Skin epidermis (tissue), 12 donors: ENCODE data around the gene MSRB2.
"Not testable (repeated sequence)": the region's sequence is repeated elsewhere in the genome, so short reads cannot be mapped to it uniquely, and the experiment has no call there.

Experiments
- H3K27ac ChIP-seq, 21 experiments: fragments of 200-600 bp; sonication (generic) in 11 of 21; one replicate each; pipeline ENCODE4 v1.5.0; 2020; ENCODE audit warnings: mild to moderate bottlenecking in 3 of 21, inconsistent platforms in 2 of 21, moderate library complexity in 2 of 21
- H3K4me3 ChIP-seq, 7 experiments: fragments of 200-600 bp; sonication (generic) in 2 of 7; one replicate each; pipeline ENCODE4 v1.5.0; 2020; ENCODE audit warnings: inconsistent platforms in 2 of 7, mild to moderate bottlenecking in 2 of 7, moderate library complexity in 1 of 7

MSRB2 gene

GRCh38 chr10:23069019-23069815 lies 26.2 kb upstream of the MSRB2 start:
- no peak overlapping the region for H3K4me3 ChIP-seq
- H3K27ac ChIP-seq = no peak overlapping the region

- H3K27ac ChIP-seq, H3K4me3 ChIP-seq: not testable (repeated sequence)
These were observed 25.1 kb upstream of the MSRB2 start for GRCh38 chr10:23070092-23070912.

GRCh38 chr10:23070913-23071218 lies 24.5 kb upstream of the MSRB2 start:
- Histone ChIP-seq H3K27ac (no peak overlapping the region), H3K4me3 (no peak overlapping the region)

- H3K27ac ChIP-seq, H3K4me3 ChIP-seq: not testable (repeated sequence)
These were observed 22.8 kb upstream of the MSRB2 start for GRCh38 chr10:23072593-23072992.

GRCh38 chr10:23073527-23073926 lies 21.9 kb upstream of the MSRB2 start:
- H3K27ac ChIP-seq = no peak overlapping the region
- no peak overlapping the region for H3K4me3 ChIP-seq

- no peak overlapping the region for H3K27ac ChIP-seq
- no peak overlapping the region for H3K4me3 ChIP-seq
These were observed 19.7 kb upstream of the MSRB2 start for GRCh38 chr10:23075672-23076071.

GRCh38 chr10:23078114-23078513 lies 17.3 kb upstream of the MSRB2 start:
- H3K4me3 ChIP-seq = no peak overlapping the region
- no peak overlapping the region for H3K27ac ChIP-seq

GRCh38 chr10:23079700-23080099 lies 15.7 kb upstream of the MSRB2 start:
- no peak overlapping the region for H3K4me3 ChIP-seq
- H3K27ac ChIP-seq = no peak overlapping the region

- no peak overlapping the region for H3K27ac ChIP-seq
These were observed 15.1 kb upstream of the MSRB2 start for GRCh38 chr10:23080262-23080661.

GRCh38 chr10:23081221-23081750 lies 14.1 kb upstream of the MSRB2 start:
- no peak overlapping the region for H3K4me3 ChIP-seq
- peak overlapping the region in 1 of 21 experiments; percentile 19 for H3K27ac ChIP-seq

More at GRCh38 chr10:23080262-23080661, 15.1 kb upstream of the MSRB2 start:
- no peak overlapping the region for H3K4me3 ChIP-seq

- no peak overlapping the region for H3K27ac ChIP-seq
These were observed 13.5 kb upstream of the MSRB2 start for GRCh38 chr10:23081891-23082290.

GRCh38 chr10:23088609-23089008 lies 6.8 kb upstream of the MSRB2 start:
- H3K27ac ChIP-seq = no peak overlapping the region
- H3K4me3 ChIP-seq = no peak overlapping the region

More at GRCh38 chr10:23081891-23082290, 13.5 kb upstream of the MSRB2 start:
- no peak overlapping the region for H3K4me3 ChIP-seq

GRCh38 chr10:23094786-23095403 lies 484 bp upstream of the MSRB2 start:
- Histone ChIP-seq H3K27ac (peak overlapping the region in 13 of 21 experiments; percentile 84 to 97 (median 94)), H3K4me3 (peak overlapping the region in 5 of 7 experiments; percentile 76 to 96 (median 84))

- Histone ChIP-seq H3K27ac (peak overlapping the region; percentile 58 to 97 (median 93)), H3K4me3 (peak overlapping the region; percentile 76 to 96 (median 83))
These were observed 805 bp downstream of the MSRB2 start for GRCh38 chr10:23095966-23096801.

- Histone ChIP-seq H3K4me3 (peak overlapping the region in 4 of 7 experiments; percentile 79 to 96 (median 84)), H3K27ac (peak overlapping the region in 15 of 21 experiments; percentile 84 to 97 (median 94))
These were observed 1.6 kb downstream of the MSRB2 start for GRCh38 chr10:23096802-23097549.

GRCh38 chr10:23099079-23099478 lies 3.7 kb downstream of the MSRB2 start:
- H3K4me3 ChIP-seq = no peak overlapping the region
- H3K27ac ChIP-seq = no peak overlapping the region

- H3K4me3 ChIP-seq = no peak overlapping the region
- no peak overlapping the region for H3K27ac ChIP-seq
These were observed 4.4 kb downstream of the MSRB2 start for GRCh38 chr10:23099816-23100215.

GRCh38 chr10:23100331-23101030 lies 5.1 kb downstream of the MSRB2 start:
- Histone ChIP-seq H3K27ac (no peak overlapping the region), H3K4me3 (no peak overlapping the region)
